Caco-2 (cell line): ENCODE data around the gene HTR2C. TPM values are rescaled to one million over a fixed set of nuclear protein-coding genes. Genes with fewer than 3 reads are reported as not detected.
"Not testable (repeated sequence)": the region's sequence is repeated elsewhere in the genome, so short reads cannot be mapped to it uniquely, and the experiment has no call there.

Experiments used
- BruUV-seq: library from RNA; stranded (reverse); fragments of 400-500 nt; replicated peaks from 2 replicates; lab custom pipeline; 2021; lab: Mats Ljungman, UMichigan
- CTCF ChIA-PET: fragments of 300-600 bp; sonication (Branson Sonifier 250); formaldehyde crosslinking; loops from one replicate; lab custom pipeline; 2022; ENCODE audit warnings: antibody characterized with exemption; lab: Charles Lee
- POLR2A ChIA-PET: fragments of 300-600 bp; sonication (Branson Sonifier 250); formaldehyde crosslinking; loops from one replicate; lab custom pipeline; 2022; ENCODE audit warnings: antibody characterized with exemption; lab: Charles Lee
- DNase-seq, 2 experiments: peaks; one replicate each; pipeline versions ENCODE4 v3.0.0 to v3.0.0-alpha.2; 2020 to 2022
- H3K27me3 ChIP-seq: replicated peaks from 2 replicates; pipeline ENCODE4 v1.6.0; 2011; ENCODE audit warnings: low read length; ENCODE audit not compliant: control insufficient read depth, insufficient read depth
- H3K36me3 ChIP-seq: 2 replicates; pipeline ENCODE4 v1.5.1; 2011; ENCODE audit warnings: low read length; ENCODE audit not compliant: control insufficient read depth, insufficient read depth
- H3K4me1 ChIP-seq: fragments of 250-450 bp; sonication (Bioruptor Pico); 2 replicates; pipeline ENCODE4 v1.5.1; 2020; ENCODE audit warnings: mild to moderate bottlenecking
- H3K4me3 ChIP-seq: 2 replicates; pipeline ENCODE4 v1.5.1; 2011; ENCODE audit warnings: low read depth, mild to moderate bottlenecking, control low read depth, low read length
- H3K9me3 ChIP-seq: fragments of 250-450 bp; sonication (Bioruptor Pico); 2 replicates; pipeline ENCODE4 v1.5.1; 2020; ENCODE audit warnings: mild to moderate bottlenecking, moderate library complexity
- H3K27ac Mint-ChIP-seq: one replicate; pipeline ENCODE4 v1.8.0; 2022; ENCODE audit warnings: mixed read lengths; ENCODE audit not compliant: unreplicated experiment
- H3K27me3 Mint-ChIP-seq: one replicate; pipeline ENCODE4 v1.8.0; 2022; ENCODE audit warnings: mixed read lengths; ENCODE audit not compliant: insufficient read depth, unreplicated experiment
- H3K36me3 Mint-ChIP-seq: one replicate; pipeline ENCODE4 v1.8.0; 2022; ENCODE audit warnings: mild to moderate bottlenecking, mixed read lengths; ENCODE audit not compliant: insufficient read depth, unreplicated experiment
- H3K4me1 Mint-ChIP-seq: one replicate; pipeline ENCODE4 v1.8.0; 2022; ENCODE audit warnings: low read depth, mixed read lengths; ENCODE audit not compliant: unreplicated experiment
- H3K4me3 Mint-ChIP-seq: one replicate; pipeline ENCODE4 v1.8.0; 2022; ENCODE audit warnings: mild to moderate bottlenecking, moderate library complexity, mixed read lengths; ENCODE audit not compliant: unreplicated experiment
- H3K9me3 Mint-ChIP-seq: one replicate; pipeline ENCODE4 v1.8.0; 2022; ENCODE audit warnings: mixed read lengths; ENCODE audit not compliant: unreplicated experiment
- CTCF ChIP-seq, 2 experiments: fragments of 200-600 bp in 1 of 2; IDR thresholded peaks; 1 replicate in 1 of 2; 2 replicates in 1 of 2; pipeline versions ENCODE4 v1.5.1 to v1.8.0; 2011 to 2022; ENCODE audit warnings: antibody characterized with exemption in 1 of 2, control low read depth in 1 of 2, inconsistent platforms in 1 of 2, low read depth in 1 of 2, low read length in 1 of 2, mild to moderate bottlenecking in 1 of 2, moderate library complexity in 1 of 2; ENCODE audit not compliant: insufficient read depth in 1 of 2, severe bottlenecking in 1 of 2, unreplicated experiment in 1 of 2
- intact Hi-C: fragments of 100-400 bp; cut with micrococcal nuclease; formaldehyde crosslinking; loops from one replicate; pipeline ENCODE4 v1.10.0; 2022; ENCODE audit not compliant: unreplicated experiment
- total RNA-seq: library from RNA; stranded (reverse); gene quantifications from 2 replicates; pipeline ENCODE4 v1.2.3, GENCODE V29; 2022

Gene HTR2C
- total RNA-seq, 1 experiment from 2014 or later: not detected

- intact Hi-C loops: no loop called here
- no peaks in the 10 kb centered on the region for H3K4me1 ChIP-seq
- no peak overlapping the region for H3K4me3 Mint-ChIP-seq
- H3K9me3 ChIP-seq: no peaks in the 10 kb centered on the region
- H3K36me3 ChIP-seq: no peaks in the 10 kb centered on the region
- DNase-seq: no peak
- no peak overlapping the region for H3K27ac Mint-ChIP-seq
- no peak overlapping the region for H3K4me3 ChIP-seq
- ChIA-PET CTCF (interaction anchor here (0.7 kb wide), 1 partner anchor 10 kb away, joined by 3 read pairs; no protein-coding TSS in a partner anchor), POLR2A (no interaction called here)
- H3K9me3 Mint-ChIP-seq: no peaks in the 10 kb centered on the region
- no peaks in the 10 kb centered on the region for H3K4me1 Mint-ChIP-seq
- no peaks in the 10 kb centered on the region for H3K36me3 Mint-ChIP-seq
- BruUV-seq: no TSS peak
- no peaks in the 10 kb centered on the region for H3K27me3 ChIP-seq
- TF ChIP-seq CTCF (IDR thresholded peaks at IDR 0.05; ENCODE audit: insufficient read depth in 1 of 2, low read depth in 1 of 2, low read length in 1 of 2, severe bottlenecking in 1 of 2, unreplicated experiment in 1 of 2): no peak
- H3K27me3 Mint-ChIP-seq: peaks cover 2% of the 10 kb centered on the region
Measured at GRCh38 chrX:114635986-114636385, 52.1 kb downstream of the HTR2C start.

DNA sequence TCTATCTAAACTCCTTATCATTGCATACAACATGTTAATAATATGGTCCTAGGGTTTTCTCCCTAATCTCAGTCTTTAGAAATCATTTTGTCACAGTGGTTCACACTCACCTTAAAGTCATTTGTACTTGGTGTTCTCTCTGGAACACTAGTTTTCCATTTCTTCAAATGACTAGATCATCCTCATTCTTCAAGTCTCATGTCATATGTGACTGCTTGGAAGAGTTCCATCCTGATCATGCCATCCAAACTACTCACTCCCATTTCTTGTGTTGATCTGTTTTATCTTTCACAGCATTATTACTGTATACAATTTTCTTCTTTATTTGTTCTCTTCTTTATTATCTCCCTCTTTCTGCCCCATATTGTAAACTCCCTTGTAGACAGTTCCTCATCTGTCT is 66.5 kb downstream of the HTR2C start:
- no peak for TF ChIP-seq CTCF (IDR thresholded peaks at IDR 0.05; ENCODE audit: insufficient read depth in 1 of 2, low read depth in 1 of 2, low read length in 1 of 2, severe bottlenecking in 1 of 2, unreplicated experiment in 1 of 2)
- Histone ChIP-seq H3K9me3 (no peaks in the 10 kb centered on the region), H3K27me3 (no peaks in the 10 kb centered on the region), H3K4me1 (no peaks in the 10 kb centered on the region), H3K4me3 (no peak overlapping the region), H3K36me3 (no peaks in the 10 kb centered on the region)
- DNase-seq: no peak
- no peaks in the 10 kb centered on the region for H3K27me3 Mint-ChIP-seq
- no TSS peak for BruUV-seq
- POLR2A ChIA-PET: no interaction called here
- CTCF ChIA-PET: no interaction called here
- H3K27ac Mint-ChIP-seq: no peak overlapping the region
- H3K4me1 Mint-ChIP-seq: no peaks in the 10 kb centered on the region
- no peak overlapping the region for H3K4me3 Mint-ChIP-seq
- intact Hi-C loops: no loop called here
- no peaks in the 10 kb centered on the region for H3K9me3 Mint-ChIP-seq
- peaks cover 2% of the 10 kb centered on the region for H3K36me3 Mint-ChIP-seq

GRCh38 chrX:114675365-114675764 is 91.5 kb downstream of the HTR2C start:
- ChIA-PET POLR2A (no interaction called here), CTCF (no interaction called here)
- Mint-ChIP-seq H3K4me1 (no peaks in the 10 kb centered on the region), H3K27me3 (no peaks in the 10 kb centered on the region), H3K36me3 (no peaks in the 10 kb centered on the region), H3K9me3 (no peaks in the 10 kb centered on the region), H3K4me3 (no peak overlapping the region), H3K27ac (no peak overlapping the region)
- Histone ChIP-seq H3K4me1 (no peaks in the 10 kb centered on the region), H3K9me3 (no peaks in the 10 kb centered on the region), H3K4me3 (no peak overlapping the region), H3K36me3 (no peaks in the 10 kb centered on the region), H3K27me3 (no peaks in the 10 kb centered on the region)
- BruUV-seq: no TSS peak
- no peak for TF ChIP-seq CTCF (IDR thresholded peaks at IDR 0.05; ENCODE audit: insufficient read depth in 1 of 2, low read depth in 1 of 2, low read length in 1 of 2, severe bottlenecking in 1 of 2, unreplicated experiment in 1 of 2)
- no peak for DNase-seq
- intact Hi-C loops: no loop called here

DNA sequence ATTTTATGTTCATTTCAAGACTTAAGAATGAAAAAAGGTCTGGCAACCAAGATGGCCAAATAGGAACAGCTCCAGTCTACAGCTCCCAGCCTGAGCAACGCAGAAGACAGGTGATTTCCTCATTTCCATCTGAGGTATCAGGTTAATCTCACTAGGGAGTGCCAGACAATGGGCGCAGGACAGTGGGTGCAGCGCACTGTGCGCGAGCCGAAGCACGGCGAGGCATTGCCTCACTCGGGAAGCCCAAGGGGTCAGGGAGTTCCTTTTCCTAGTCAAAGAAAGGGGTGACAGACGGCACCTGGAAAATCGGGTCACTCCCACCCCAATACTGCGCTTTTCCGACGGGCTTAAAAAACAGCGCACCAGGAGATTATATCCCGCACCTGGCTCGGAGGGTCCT is 116.6 kb downstream of the HTR2C start:
- intact Hi-C loops, H3K27me3 Mint-ChIP-seq, BruUV-seq, H3K27ac Mint-ChIP-seq, CTCF ChIA-PET, H3K4me3 Mint-ChIP-seq, H3K9me3 Mint-ChIP-seq, H3K27me3 ChIP-seq, H3K36me3 Mint-ChIP-seq, POLR2A ChIA-PET, DNase-seq, H3K36me3 ChIP-seq, H3K4me3 ChIP-seq, H3K4me1 ChIP-seq, H3K4me1 Mint-ChIP-seq, H3K9me3 ChIP-seq: not testable (repeated sequence)
